HG02798 (cell line): Measurements from ENCODE around the gene ITPRIP.

ENCODE experiments used
- ATAC-seq: cut with Tn5 transposase; IDR thresholded peaks from one replicate; pipeline ENCODE4 v1.9.1; 2021; ENCODE audit warnings: mild to moderate bottlenecking; ENCODE audit not compliant: unreplicated experiment, poor library complexity

Gene ITPRIP, protein sequence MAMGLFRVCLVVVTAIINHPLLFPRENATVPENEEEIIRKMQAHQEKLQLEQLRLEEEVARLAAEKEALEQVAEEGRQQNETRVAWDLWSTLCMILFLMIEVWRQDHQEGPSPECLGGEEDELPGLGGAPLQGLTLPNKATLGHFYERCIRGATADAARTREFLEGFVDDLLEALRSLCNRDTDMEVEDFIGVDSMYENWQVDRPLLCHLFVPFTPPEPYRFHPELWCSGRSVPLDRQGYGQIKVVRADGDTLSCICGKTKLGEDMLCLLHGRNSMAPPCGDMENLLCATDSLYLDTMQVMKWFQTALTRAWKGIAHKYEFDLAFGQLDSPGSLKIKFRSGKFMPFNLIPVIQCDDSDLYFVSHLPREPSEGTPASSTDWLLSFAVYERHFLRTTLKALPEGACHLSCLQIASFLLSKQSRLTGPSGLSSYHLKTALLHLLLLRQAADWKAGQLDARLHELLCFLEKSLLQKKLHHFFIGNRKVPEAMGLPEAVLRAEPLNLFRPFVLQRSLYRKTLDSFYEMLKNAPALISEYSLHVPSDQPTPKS

DNA sequence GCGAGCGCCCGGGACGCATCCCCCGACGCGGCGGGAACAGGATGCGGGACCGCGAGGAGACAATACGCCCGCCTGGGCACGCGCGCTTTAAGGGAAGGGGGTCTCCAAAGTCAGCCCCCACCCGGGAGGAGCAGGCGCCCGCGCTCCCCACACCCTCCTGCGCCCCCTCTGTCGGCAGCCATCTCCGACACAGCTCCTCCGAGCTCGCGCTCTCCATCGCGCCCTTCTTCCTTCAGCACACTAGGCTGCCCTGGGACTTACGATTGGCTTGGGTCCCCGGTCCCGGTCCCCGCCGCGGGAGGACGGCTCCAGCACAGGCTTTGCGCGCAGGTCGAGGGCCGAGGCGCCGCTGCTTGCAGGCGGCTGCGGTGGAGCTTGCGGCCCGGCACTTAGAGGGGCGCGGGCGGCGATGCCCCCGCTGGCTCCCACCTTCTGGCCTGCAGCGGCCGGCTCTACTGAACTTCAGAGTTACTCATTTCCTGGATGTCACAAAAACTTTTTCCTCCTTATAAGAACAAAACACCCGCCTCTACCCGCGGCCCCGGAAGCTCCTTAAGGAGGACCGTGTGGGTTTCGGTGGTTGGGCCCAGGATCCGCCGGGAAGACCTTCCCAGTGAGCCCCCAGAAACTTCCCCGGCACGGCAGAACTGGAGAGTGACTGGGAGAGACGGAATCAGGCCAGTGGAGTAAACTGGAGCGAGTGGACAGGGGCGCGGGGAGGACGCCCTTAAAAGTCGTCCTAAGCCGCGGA lies at the start of gene ITPRIP:
TSS of gene ITPRIP (minus strand) at position 481 of the 751 bp plus-strand sequence. CDS start 22,414 bp downstream, outside the sequence.
- ATAC-seq, result peak; percentile 70

DNA sequence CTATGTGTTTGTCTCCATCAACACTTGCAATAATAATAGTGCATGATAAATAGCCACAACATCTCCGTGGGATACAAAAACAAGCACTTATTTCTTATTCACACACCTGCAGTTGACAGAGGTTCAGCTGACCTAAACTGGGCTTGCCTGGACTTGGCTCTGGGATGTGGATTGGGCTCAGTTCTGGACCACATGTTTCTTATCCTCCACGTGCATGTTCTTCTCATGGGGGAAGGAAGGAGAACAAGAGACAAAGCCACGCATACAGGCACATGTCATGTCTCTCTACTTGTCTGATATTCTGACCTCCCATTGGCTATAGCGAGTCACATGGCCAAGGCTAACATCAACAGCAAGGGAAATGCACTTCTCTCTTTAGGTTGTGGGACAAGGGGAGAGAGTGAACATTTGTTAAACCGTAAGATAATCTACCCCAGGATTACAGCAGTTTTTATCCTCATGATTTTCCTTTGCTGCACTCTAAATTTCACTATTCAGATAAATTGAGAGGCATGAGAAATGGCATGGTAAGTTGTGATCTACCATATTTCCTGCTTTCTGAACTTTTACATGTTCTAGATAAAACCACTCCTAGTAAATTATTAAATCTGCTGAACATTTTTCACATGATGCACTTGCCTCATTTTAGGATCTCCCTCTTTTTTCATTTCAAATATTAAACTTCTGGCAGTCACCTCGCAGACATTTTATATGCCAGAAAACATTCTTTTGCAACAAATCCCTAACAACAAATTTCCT lies 49.0 kb upstream of the ITPRIP start:
- peak; percentile 52 for ATAC-seq

DNA sequence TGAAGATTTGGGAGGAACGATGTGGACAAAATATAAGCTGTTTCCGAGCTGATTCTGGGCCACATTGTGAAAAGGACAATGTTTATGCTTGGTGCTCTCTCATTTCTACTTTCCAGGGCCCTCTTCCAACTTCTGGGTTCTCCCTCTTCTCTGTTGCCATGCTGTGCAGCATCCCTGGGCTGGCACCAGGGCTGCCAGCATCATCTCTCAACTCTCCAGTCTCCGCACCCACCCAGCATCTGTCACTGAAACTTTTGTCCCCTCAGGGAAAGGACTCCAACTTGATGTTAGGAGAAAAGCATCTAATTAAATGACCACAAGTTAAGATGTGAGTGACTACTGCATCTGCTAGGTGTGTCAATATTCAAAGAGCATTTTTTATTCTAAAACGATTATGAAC lies 42.1 kb upstream of the ITPRIP start:
- ATAC-seq, result no peak

DNA sequence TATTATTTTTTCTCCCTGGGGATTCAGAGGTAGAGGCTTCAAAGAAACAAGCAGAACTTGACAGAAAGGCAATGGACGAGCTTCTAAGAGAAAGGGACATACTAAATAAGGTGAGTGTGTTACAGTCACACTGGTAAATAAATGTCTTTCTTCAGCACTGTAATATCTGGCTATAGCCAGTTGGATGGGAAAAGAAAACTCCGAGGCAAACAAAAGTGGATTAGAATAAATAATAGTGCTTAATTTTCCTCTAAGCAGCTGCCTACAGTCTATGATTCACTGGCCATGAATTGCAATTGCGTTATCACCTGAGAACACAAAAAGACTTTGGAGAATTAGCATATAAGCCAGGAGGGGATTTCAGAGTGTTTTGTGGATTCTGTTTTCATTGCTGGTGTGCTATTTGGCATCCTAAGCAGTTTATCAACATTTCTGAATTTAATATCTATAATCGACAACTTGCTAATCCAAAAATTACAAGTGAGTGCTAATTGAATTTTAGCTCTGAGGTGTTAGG lies 38.6 kb upstream of the ITPRIP start:
- no peak for ATAC-seq

DNA sequence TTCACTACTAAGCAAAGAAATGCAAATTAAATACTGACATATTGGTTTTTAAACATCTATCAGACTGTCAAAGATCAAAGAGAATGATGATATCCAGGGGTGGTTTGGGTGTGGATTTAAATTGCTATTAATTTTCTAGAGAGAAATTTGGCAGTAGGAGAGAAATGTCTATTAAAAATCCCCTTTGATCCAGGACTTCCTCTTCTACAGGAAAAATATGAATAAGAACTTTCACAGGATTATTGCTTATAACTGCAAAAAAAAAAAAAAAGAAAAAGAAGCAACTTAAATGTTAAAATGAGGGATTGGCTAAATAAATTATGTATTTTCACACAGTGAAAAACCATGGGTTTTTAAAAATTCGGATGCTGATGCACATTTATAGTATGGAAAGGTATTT lies 36.3 kb upstream of the ITPRIP start:
- no peak for ATAC-seq

DNA sequence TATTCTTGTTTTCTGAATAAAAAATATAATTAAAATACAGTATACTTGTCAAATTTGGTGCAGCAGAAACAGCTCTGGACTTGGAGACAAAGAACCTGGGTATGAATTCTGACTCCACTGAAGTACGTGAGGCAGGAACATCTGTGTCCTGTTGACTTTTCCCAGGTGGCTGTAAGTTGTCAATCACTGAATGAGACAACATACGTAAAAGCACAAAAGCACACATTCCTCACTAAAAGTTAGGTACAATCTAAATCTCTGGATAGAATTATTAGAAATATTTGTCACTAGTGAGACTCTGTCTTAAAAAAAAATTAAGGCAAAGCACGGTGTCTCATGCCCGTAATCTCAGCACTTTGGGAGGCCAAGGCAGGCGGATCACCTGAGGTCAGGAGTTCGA lies 33.5 kb upstream of the ITPRIP start:
- ATAC-seq, result no peak

DNA sequence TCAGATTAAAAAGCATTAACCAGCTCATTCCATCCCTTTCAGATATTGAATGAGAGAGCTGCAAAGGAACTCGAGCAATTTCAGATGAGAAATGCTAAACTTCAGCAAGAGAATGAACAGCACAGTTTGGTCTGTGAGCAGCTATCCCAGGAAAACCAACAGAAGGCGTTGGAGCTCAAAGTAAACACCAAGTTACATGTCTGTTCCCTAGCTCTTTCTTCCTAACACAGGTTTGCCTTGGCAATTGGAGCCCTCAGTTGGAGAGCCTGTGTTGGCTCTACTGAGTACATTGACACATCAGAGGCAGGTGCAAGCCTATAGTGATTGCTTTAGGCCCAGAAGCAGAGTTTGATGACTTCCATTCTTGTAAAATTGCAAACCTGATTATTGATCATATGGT lies 30.1 kb upstream of the ITPRIP start:
- ATAC-seq, result no peak

DNA sequence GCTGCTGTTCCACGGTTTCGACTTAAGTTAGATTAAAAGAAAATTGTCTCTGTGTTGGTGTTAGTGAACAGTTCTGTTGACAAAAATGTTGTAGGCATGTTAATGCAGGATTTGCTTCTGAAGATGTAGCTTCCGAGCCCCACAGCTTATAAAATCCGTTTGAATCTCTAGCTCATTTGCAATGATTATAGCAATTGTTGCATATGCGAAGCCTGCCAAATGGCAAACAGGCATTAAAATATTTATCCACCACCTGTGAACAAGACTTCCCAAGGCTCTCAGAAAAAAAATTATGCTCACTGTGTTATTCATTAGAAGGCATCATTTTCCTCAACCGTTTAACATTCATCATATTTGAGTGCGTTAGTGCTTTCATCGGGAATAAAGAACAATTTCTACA lies 29.6 kb upstream of the ITPRIP start:
- no peak for ATAC-seq

DNA sequence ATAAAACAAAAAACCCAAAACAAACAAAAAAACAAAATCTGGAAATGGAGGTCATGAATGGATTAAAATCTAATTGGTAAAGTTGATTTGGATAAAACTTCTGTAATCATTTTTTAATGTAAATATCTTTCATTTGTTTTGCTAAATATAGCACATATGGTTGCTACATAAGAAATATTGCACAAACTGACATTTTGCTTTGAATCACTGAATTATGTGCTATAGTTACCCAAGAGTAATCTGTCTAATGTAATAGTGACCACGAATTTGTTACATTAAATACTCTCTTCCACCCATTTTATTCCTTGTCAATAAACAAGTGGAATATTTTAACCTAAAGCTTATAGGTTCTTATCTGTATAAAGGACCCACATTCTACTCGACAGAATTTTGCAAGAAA lies 21.5 kb upstream of the ITPRIP start:
- no peak for ATAC-seq

DNA sequence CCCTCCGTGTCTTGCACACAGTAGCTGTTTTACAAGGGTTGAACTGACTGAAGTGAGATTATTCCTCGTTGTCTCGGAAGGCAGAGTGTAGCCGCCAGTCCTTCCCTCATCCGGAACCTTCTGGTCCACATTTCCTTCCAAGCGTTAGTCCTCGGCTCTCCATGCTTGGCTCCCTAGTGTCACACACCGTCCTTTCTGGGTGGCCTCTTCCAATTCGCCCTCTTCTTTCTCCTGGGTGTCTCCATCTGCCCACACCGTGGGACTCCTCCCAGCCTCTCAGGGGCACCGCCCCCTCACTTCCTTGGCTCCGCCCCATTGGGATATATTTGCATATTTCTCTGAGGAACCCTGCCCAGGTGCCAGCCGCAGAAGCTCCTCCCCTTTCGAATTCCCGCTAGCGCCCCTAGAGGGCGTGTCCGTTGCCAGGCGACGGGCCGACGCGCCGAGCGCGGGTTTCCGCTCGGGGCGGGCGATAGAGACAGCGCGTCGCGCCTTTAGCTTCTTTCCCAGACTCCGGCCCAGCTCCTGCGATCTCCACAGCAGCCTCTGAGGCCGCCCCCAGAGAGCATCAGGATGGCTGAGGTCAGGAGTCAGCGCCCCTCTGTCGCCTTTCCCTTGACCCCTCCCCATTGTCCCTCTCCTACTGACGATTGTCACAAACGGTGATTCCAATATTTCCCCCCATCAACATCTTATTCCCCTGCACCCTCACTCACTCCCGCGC lies 15.2 kb upstream of the ITPRIP start, which contains the start of gene CFAP58:
TSS of gene CFAP58 (plus strand) at position 509 of the 724 bp plus-strand sequence. CDS start at position 574, 65 bp downstream.
- ATAC-seq, result peak; percentile 72

DNA sequence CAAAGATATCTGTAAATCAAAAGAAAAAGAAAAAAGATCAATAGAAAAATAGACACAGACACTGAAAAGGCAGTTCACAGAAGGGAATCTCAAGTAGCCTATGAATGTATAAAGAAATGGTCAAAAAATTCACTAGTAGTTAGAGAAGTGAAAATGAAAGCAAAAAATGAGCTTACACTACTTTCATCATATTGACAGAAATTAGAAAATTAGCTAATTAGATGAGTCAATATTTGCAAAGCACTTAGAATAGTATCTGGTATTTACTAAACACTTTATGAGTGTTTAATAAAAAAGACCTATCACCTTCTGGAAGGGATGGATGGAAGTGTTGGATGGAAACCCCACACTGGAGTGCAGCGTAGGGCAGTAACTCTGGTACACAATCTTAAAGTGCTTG lies 13.7 kb upstream of the ITPRIP start:
- ATAC-seq, result peak; percentile 25

DNA sequence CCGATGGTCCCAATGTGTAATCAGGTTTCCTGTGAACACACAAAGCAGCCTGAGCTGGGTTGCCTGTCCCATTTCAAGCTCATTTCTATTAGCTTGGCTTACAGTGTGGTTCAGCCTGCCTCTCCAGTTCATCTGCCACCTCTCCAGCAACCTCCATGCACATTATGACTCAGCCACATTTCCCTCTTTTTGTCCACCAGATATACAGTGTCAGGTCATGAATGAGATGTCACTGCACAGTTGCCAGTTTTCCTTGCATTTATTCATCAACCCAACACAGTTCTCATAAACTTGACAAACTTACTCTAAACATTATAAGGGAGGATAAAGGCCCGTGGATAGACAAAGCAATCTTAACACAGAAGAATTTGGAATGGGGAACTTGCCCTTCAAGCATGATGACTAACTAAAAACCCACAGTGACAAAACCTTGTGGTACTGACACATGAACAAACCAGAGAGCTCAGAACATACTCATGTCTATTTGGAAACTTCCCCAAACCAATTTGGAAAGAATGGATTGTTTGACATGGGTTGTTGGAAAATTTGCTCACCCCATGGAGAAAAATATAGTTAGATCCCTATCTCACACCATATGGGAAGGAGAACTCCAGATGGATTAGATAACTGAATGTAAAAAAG lies 12.9 kb upstream of the ITPRIP start:
- ATAC-seq, result peak; percentile 13

DNA sequence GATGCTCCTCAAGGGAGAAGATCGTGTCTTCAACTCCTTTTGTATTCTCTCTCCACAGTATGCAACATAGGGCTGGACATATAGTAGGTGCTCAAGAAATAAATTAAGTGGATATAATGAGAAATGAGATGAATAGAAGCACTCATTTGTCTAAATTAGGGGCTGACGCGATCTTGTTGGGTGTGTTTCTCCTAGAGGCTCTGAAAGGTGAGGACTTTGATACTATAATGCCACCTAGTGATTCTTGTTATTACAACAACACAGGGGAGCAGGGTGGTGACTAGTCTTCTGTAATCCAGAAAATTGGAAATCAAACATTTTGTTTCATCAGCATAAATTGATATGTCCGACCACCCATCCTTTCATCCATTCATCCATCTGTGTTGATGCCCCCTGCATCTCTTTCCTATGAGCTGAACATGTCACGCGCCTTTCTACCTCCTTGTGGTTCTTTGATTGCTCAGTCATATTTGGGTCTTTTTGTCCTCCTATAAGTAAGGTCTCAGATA lies 11.9 kb upstream of the ITPRIP start:
- ATAC-seq, result peak; percentile 45

DNA sequence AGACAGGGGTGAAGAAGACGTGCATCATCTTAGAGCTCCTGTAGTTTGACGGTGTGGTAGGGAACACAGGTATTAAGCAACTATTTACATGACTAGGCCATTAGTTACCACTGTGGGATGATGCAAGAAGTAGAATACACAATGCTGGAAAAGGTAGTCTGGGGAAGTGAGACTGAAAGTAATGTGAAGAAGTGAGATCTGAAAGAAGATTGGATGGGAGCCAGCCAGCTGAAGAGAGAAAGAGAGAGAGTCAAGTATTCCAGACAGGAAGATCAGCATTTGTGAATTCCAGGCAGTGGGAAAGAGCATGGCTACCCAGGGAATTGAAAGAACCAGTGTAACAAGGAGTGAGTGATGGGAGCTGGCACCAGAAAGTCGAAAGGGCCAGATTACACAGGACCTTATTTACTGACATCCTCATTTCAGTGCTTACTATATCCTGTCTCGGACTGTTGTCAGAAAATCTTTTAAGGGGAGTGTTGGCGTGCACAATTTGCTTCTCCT lies 11.4 kb upstream of the ITPRIP start:
- ATAC-seq, result peak; percentile 32

DNA sequence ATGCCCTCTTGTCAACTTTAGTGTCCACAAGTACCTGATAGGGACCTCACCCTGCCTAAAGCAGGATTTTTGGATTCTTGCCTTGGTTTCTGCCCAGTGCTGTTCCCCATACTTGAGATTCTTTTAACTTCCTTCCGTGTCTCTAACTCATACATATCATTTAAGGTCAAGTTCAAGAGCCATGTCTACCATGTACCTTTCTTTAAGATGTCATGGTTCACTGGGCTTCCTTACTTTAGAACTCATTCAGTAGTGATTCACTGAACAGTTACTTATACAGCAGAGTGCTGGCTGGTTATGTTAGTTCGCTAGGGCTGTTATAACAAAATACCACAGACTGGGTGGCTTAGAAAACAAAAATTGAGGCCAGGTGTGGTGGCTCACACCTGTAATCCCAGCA lies 10.3 kb upstream of the ITPRIP start:
- no peak for ATAC-seq

DNA sequence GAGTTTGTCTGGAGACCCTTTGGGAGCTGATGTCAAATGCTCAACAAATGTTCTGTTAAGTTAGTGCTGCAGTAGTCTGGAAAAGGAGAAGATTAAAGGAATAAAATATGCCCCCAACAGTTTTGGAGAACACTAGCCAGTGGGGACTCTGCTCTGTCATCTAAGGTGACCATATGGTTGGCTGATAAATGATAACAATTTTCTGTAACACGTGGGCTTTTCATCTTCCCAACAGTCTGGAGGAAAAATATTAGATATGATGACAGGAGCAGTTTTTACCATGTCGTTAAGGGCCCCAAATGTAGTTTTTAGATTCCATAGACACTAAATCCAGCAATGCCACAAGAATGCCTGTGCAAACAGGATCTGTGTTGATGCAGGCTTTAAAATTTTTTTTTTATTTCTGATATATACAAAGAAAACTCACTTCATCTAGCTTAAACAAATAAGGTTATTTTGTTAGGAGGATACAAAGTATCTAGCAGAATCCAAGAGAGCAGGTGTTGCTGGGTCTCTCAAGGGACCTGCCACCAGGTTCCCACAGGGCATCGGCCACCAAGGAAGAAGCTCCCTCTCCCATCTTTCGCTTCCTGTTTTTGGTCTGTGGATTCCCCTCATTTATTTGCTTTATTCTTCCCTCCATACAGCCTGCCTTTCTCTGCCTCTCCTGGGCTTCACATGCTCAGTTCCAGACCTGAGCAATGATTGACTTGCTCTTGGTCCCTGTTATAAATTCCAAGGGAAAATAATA lies 9.2 kb upstream of the ITPRIP start:
- no peak for ATAC-seq

DNA sequence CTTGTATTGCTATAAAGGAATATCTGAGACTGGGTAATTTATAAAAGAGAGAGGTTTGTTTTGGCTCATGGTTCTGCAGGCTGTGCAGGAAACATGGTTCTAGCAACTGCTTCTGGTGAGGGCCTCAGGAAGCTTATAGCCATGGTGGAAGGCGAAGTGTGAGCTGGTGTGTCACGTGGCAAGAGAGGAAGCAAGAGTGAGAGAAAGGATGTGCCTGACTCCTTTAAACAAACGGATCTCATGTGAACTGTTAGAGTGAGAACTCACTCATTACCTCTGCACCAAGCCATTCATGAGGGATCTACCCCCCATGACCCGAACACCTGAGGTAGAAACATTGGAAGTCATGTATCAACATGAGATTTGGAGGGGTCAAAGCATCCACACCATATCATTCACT lies 7.7 kb upstream of the ITPRIP start:
- ATAC-seq, result no peak

DNA sequence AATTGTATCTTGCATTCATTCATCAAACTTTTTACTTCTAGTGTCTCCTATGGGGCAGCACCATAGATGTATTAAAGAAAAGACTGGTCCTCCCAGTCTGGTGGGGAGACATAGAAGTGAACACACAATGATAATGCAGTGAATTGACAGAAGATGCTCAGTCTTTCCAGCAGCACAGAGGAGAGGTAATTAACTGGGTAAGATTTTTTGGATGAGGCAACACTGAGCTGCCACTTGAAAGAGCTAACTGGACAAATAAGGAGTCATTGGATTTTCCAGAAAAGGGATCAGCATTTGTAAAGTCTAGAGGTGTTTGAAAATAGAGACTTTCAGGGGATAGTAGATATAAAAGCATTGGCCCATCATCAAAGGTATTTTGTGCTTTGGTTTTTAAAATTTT lies 7.2 kb upstream of the ITPRIP start:
- ATAC-seq, result no peak
